Activated naive CD8-positive, alpha-beta T cell treated with anti-CD3 and anti-CD28 coated beads, Interleukin-2, amount 50 U/mL, for 16 hours (primary cell): Measurements from ENCODE around the gene PDE9A.

Source experiments
- DNase-seq: peaks from one replicate; pipeline ENCODE4 v3.0.0-alpha.2; 2020; ENCODE audit warnings: low read depth, low spot score

Gene PDE9A

GRCh38 chr21:42642219-42642745 lies 11.1 kb upstream of the PDE9A start:
- no peak for DNase-seq

DNA sequence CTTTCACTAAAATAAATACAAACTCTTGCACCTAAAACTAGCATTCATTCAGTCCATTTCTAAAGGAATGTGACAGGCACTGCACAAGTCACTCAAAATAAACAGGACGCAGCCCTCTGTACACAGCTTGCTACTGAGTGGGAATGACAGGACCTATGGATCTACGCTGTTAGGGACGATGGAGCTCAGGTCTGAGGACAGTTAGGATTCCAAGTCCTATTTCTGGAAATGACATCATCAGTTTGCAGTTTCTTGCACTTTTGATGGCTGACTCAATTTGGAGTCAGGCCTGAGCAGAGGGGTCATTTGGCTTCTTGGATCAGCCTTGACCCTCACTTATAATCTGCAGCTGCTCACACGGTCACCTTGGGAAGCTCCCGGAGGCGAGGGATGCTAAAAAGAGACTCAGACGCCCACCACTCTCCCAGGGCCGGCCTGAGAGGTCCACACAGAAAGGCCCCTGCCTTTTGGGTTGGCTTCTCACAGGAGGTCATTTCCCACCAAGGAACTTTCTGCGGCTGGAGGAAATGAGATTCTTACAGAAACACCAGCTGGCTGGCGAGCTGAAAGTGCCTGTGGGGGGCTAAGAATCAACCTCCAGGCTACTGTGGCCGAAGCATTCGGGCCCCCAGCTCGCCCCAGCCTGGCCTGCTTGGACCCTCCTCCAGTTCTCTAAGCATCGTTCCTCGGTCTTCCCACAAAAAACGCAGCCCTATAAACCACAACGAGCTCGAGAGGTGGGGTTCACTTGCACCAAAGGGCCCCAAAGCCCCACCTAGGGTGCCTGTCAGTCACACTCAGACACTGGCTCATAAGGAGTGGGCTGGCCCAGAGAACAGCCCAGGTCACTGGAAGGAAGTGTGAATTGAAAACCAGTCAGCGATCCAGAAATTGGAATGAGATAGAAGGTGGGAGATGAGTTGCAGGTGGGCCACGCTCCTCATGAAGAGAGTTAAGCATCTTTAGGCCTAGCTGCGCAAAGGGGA lies 8.9 kb upstream of the PDE9A start:
- DNase-seq = no peak

DNA sequence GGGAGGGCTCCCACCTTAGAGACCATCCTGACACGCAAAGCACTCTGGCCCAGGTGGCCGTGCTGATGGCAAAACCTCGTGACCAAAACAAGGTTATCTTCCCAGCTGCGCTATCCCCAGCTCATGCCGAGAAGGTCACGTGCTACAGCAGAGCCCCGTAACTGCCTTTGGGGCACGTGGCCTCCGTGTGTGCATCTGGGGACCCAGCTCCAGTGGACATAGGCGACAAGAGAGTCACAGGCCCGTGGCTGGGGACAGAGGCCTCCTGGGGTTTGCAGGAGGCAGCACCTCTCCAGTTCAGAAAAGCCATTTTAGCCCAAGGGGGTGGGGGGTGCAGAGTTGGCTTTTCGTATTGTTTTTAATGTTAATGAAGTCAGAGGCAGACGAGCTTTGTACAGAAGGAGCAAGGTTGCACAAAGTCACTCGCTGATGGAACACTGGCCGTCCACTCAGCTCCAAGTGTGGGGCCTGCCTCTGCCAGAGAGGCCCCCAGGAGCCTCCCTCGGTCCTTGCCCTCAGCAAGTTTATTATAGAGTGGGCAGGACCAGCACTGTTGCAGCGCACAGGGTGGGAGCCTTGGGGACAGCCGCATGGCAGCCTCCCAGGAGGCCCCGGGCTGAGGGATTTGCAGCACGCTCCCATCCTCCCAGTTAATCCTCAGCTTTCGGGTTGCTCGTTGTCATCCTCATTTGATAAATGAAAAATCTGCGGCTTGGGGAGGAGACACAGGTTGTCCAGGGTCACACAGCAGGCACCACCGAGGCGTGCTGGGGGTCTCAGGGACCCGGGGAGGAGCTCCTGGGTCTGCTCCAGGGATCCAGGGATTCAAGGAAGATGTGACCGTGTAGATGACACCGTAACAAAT lies 8.0 kb upstream of the PDE9A start:
- no peak for DNase-seq

- no peak for DNase-seq
Measured at GRCh38 chr21:42646076-42646825, 7.2 kb upstream of the PDE9A start.

DNA sequence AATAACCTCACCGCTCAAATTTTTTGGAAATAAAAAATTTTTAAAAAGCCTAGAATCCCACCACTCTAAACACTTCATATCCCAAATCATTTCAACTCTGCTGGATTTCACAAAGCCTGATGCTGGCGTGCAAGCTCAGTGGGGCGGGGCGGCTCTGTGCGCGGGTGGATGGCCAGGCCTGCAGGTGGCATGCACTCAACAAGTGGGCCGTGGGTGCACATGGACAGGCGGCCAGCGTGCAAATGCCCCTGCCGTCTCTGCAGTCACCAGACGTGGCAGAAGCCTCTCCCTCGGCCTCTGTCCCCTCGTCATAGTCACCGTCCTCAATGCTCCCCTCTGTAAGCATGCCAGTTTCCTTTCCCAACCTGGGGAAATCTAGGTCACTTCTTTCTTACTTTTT lies 6.6 kb upstream of the PDE9A start:
- no peak for DNase-seq

- DNase-seq = no peak
Measured at GRCh38 chr21:42648606-42649005, 4.8 kb upstream of the PDE9A start.

- no peak for DNase-seq
Measured at GRCh38 chr21:42649122-42650032, 4.0 kb upstream of the PDE9A start.

DNA sequence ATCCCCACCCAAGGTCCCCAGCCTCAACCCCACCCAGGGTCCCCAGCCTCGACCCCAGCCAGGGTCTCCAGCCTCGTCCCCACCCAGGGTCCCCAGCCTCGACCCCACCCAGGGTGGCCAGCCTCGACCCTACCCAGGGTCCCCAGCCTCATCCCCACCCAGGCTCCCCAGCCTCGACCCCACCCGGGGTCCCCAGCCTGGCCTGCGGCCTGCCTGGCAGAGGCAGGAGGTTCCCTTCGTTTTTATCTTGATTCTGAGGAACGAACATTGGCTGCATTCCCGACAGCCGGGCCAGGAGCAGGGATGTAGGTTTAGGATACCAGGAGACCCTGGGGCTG lies 3.4 kb upstream of the PDE9A start:
- no peak for DNase-seq

DNA sequence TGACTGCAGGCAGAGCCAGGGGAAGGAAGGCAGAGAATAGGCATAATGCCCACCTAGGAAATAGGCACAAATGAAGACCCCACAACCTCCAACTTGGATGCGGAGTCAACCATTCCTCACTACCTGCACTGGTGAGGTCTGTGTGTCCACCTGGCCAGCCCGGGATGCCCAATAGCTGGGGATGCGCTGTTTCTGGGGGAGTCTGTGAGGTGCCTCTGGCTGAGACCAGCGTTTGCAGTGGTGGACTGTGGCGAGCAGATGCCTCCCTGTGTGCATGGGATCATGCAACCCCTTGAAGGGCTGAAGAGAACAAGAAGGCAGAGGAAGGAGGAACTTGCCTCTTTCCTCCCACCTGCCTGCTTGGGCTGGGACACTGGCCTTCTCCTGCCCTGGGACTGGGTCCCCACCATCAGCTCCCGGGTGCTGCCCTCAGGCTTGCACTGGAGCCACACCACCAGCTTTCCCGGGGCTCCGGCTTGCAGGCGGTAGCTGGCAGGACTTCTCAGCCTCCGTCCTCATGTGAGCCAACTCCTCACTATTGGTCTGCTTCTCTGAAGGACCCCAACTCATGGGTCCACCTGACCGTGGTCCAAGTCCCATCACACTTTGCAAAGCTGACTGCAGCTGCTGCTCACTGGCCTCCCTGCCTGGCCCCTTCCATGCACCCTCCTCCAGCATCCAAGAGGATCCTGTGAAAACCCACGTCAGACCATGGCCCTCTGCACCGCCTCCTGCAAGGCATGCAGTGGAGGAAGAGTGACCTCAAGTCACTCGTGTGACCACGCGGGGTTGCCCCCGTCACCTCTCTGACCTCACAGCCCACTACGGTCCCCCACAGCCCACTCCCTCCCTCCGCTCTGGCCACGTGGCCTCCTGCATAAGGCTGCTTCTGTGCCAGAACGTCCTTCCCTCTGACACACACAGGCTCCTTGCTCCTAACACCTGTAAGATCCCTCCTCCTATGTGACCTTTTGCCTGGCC lies 2.7 kb upstream of the PDE9A start:
- DNase-seq = no peak

GRCh38 chr21:42651515-42652401 lies 1.7 kb upstream of the PDE9A start:
- no peak for DNase-seq

GRCh38 chr21:42652527-42653230 lies 742 bp upstream of the PDE9A start:
- DNase-seq = no peak

GRCh38 chr21:42654179-42654912 lies 925 bp downstream of the PDE9A start:
- no peak for DNase-seq

DNA sequence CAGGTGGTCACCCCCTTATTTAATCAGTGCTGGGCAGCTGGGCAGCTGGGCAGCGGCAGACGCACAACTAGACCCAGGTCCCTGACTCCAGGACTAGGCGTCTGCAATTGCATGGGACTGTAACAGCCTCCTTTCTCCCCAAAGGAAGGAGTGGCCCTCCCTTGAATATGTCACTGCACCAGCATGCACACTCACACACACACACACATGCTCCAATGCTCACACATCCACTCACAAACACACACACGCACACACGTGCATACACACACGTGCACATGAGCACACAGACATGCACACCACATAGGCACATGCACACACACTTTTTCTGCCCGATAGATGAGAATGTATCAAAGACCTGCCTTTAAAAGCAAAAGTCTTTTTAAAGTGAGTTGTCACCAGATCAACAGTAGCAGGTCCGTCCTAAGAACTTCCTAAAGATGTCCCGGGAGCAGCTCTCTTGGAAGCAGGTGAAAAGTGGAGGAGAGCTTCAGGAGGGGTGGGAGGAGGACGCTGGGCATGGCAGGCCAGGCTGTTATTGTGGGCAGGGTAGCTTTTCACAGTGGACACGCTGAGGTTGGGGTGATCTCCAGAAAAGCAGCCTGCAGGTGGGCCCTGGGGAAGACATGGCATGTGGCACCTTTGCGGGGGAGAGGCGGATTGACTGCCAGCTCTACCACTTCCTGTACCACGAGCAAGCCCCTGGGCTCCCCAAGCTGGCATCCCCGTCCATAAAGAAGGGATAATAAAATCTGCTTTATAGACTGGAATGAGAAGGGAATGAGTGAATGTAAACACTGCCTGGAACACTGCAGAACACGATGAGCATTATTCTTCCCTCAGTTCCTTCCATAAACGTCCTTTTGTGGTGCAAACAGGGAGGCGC lies 1.7 kb downstream of the PDE9A start:
- DNase-seq = no peak

- no peak for DNase-seq
Measured at GRCh38 chr21:42655796-42656770, 2.7 kb downstream of the PDE9A start.

GRCh38 chr21:42656872-42657271 lies 3.5 kb downstream of the PDE9A start:
- no peak for DNase-seq
